NCI-H2081 treated with DMSO at 0.1 percent for 48 hours (cell line): ENCODE results near the gene ABCA8.

ENCODE experiments used
- DNase-seq: peaks from one replicate; lab custom pipeline; 2025; lab: John Stamatoyannopoulos, UW

ABCA8 gene

DNA sequence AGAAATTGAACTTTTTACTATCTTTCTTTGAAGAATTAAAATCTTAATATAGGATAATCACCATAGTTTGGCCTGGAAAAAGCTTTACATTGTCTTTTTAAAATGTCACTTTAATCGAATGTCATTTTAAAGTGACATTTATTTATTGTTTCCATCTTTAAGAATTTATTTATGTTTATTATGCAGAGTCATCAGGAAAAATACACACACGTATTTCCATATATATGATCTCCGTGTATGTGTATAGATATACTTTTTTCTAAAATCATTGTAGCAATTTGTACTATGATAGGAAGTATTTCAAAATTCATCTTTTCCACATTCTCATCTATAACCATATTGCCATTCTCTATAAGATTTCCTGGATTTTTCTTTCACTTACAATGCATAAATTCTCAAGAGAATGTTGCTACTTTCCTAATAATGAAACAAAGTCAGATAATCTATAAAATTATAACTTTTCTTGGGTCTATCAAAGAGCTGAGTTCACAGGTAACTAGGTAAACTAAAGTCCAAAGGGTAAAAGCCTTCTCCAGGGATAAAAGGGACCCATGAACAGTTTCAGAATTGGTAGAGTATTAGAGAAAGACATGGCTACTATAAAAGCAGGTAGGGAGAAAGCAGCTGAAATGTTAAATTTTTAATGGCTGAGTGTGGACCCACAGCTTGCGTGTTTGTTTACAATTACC is 11.9 kb downstream of the ABCA8 start:
- DNase-seq = no peak

GRCh38 chr17:68942389-68942788 is 12.8 kb downstream of the ABCA8 start:
- no peak for DNase-seq

DNA sequence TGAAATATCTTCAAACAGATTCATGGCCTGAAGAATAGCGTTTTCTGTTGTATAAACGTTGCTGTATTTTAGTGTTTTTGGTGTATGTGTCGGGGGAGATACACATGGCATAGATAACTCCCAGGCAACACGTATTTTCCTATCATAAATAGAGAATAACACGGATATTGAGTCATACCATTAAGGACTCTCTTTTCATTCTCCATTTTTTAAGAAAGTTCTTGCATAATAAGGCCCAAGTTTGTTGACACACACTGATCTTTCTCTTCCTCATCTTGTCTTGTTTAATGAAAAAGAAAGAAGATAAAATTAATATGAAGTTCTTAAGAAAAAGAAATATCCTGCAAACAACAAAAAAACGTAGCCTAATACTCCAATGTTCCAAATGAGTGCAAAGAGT is 13.4 kb downstream of the ABCA8 start:
- no peak for DNase-seq

GRCh38 chr17:68939195-68939594 is 16.0 kb downstream of the ABCA8 start:
- no peak for DNase-seq

DNA sequence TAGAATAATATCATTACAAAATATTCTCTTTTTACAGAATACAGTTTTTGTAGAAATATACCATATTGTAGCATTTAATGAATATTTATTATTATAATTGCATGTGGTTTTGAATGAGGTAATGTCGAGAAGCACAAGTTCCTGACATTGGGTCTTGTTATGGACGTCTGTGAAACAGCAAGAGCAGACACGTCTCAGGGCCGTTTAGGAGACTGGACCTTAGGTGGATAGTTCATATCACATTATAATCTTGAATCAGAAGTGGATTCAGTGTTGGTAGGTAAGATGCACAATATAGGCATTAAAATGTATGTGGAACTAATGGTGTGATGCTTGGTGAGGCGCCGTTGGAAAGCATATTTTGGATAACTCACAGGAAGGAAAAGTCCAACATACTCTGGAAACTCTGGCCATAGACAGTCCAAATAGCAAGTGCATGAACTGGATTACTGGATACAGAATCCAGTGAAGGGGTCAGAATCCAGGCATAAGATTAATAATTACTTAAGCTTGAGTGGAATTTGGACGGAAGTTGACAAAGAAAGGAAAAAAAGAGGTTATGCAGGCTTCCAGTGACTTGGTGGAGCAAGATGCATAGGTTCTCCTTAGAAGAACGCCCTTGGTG is 17.2 kb downstream of the ABCA8 start:
- DNase-seq = no peak

DNA sequence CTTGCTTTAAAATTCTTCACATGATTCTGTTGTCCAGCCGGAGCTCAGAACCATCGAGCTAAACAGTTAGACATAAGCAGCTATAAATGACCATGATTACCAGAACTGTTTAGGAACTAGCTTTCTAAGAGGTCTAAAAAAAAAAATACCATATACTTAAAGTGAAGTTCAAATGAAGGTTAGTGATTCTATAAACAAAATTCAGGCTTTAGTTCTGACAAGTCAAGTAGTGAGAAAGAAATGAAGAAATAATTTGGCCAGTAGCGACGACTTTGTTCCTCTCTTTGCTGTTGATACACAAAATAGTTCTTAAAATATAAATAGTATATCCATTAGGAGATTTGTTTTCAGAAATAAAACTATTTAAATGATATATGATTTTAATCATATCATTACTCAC is 27.7 kb downstream of the ABCA8 start:
- no peak for DNase-seq

DNA sequence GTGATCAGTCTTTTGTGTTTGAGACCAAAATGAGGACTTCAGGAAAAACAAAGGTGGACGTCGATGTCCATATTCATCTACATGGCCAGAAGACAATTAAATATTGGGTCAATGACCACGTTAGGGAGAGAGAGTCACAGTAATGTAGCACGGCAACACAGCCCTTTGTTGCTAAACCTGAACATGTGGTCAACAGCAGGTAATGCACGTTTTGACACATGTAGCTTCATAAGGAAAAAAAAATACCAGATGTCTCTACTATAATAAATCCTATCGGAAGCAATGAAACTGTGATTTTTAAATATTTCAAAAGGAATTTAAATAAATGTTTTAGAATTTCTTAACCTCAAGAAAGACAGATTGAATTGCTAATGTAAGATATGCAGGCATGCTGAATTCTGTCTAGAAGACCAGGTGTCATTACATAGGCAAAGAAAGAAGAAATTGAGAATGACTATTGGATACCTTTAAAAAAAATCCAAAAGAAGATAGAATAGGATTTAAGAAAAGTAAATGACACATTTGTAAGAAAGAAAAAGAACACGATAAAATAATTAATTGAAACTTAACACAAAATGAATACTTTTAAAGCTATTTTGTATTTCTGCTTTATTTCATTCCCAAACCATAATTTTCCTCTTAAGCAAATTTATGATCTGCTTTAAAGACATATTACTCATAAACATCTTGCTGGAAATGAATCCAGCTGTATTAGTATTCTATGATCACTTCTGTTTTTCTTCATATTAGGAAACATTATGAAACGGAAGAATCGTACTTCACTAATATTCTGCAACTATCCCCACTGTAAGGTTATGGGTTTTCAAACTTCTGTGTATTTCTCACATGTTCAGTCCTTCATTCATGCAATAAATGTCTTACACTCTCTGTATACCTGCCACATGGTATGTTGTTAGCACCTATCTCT is 30.1 kb downstream of the ABCA8 start:
- DNase-seq = no peak

DNA sequence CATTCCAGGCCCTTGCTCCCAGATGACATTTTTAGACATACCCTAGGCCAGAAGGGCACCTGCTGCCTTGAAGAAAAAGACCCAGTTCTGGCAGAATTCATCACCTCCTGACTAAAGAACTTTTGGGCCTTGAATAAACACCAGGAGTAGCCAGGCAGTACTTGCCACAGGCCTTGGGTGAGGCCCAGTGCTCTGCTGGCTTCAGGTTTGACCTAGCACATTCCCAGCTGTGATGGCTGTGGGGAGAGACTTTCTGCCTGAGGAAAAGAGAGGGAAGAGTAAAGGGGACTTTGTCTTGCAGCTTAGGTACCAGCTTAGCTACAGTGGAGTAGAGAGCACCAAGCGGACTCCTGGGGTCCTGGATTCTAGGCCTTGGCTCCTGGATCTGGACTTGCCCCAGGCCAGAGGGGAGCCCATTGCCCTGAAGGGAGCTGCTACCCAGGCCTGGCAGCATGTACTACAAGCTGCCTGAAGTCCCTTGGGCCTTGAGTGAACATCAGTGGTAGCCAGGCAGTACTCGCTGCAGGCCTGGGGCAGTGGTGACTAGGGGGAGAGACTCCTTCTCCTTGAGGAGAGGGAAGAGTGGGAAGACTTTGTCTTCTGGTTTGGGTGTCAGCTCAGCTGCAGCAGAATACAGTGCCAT is 44.3 kb downstream of the ABCA8 start:
- DNase-seq = no peak

DNA sequence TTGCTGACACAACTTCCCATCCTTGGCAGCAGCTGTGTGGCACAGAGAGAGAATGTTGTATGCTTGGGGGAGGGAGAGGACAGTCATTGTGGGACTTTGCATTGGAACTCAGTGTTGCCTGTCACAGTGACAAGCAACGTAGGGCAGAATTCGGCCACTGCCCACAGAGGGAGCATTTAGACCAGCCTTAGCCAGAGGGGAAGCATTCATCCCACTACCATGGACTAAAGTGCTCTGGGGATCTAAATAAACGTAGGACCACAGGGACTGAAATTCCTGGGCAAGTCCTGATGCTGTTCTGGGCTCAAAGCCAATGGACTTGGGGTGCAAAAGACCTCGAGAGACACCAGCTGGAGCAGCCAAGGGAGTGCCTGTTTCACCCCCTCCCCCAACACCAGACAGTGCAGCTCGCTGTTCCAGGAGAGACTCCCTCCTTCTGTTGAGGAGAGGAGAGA is 44.9 kb downstream of the ABCA8 start:
- DNase-seq = no peak

GRCh38 chr17:68909066-68909465 is 46.1 kb downstream of the ABCA8 start:
- no peak for DNase-seq

- no peak for DNase-seq
Measured at GRCh38 chr17:68908045-68908444, 47.1 kb downstream of the ABCA8 start.

DNA sequence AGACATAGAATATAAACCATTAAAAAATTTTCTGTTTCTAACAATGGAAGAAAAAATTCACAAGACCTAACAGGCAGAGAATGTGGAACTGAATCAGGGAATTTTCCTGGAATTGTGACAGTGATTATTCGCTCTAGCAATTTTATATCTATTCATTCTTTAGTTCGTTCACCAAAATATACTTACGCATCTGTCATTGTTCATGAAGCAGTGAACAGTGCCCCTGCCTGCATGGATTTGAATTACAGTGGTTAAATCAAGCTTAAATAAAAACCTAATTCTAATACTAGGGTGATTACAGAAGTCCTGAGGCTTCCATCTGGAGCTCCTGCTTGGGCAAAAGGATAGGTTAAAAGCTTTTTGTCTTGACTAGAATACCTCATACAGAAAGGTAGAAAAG is 48.6 kb downstream of the ABCA8 start:
- DNase-seq = no peak

GRCh38 chr17:68903286-68903685 is 51.9 kb downstream of the ABCA8 start:
- no peak for DNase-seq

- no peak for DNase-seq
Measured at GRCh38 chr17:68897557-68897956, 57.6 kb downstream of the ABCA8 start.

DNA sequence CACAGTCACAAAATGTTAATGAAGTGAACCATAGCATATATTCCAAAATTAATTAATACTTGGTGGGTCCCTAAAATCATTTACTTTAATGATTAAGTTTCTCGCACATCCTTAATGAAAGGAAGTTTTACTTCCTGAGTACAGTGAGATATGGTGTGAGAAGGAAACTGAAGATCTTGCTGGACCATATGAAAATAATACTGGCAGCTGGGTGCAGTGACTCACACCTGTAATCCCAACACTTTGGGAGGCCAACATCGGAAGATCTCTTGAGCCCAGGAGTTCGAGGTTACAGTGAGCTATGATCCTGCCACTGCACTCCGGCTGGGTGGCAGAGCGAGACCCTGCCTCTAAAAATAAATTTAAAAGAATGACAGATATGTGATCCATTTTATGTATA is 62.5 kb downstream of the ABCA8 start:
- no peak for DNase-seq

GRCh38 chr17:68892193-68892592 is 63.0 kb downstream of the ABCA8 start:
- DNase-seq = no peak

GRCh38 chr17:68886401-68886800 is 68.8 kb downstream of the ABCA8 start:
- no peak for DNase-seq

DNA sequence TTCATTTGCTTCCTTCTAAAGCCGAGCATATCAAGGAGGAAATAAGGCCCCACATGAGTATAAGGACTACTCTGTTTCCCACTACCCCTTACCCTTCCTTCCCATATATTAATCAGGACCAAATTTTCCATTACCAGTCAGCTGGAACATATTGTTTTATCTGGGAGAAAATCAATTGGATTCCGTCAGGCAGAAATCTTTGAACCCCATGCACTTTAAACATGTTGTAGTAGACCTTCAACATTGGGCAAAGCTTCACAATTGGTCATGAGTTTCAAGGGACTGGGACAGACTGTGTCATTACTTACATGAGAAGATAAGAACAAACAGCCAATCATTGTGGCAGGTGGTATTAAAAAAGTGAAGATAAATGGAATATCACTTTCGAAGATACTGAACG is 70.3 kb downstream of the ABCA8 start:
- no peak for DNase-seq

DNA sequence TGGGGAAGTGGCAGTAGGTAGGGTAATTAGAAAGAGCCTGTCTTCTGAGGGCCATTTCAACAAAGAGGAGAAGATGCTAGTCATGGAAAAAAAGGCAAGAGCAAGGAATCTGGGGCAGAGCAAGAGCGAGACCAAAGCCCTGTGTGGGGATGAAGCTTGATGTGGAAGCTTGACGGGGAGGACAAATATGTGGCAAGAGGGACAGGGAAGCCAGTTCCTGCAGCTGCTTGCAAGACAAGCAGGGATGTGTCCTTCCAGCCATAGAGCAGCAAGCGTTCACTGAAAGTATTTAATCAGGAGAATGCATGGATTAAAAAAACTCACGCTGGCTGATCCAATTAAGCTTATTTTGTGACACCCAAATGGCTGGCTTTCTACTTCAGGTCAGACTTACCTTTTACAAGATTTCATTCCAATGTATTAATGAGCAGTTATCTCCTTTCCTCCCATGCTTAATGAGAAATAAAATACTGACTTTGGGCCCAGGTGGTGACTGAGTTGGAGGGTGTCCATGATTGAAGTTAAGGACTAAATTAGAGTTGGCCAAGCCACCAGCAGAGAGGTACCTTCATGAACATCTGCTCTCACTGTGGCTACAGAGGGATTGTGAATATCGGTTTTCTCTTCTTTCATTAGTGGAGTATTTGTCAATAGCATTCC is 76.8 kb downstream of the ABCA8 start:
- no peak for DNase-seq

GRCh38 chr17:68871447-68871846 is 83.7 kb downstream of the ABCA8 start:
- DNase-seq = no peak

DNA sequence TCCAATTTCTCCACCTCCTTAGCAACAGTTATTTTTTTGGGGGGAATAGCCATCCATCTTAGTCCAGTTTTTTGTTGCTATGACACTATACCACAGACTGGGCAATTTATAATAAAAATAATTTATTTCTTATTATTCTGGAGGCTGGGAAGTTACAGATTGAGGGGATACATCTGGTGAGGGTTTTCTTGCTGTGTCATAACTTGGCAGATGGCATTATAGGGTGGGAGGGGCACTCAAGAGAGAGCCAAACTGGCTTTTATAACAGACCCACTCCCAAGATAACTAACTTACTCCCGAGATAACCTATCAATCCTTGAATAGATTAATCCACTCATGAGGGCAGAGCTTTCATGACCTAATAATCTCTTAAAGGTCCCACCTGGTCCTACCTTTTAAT is 84.2 kb downstream of the ABCA8 start:
- DNase-seq = no peak
